HEK293T (cell line): Measurements from ENCODE around the gene DNLZ.

Source experiments
- CTCF ChIA-PET: fragments of 350-600 bp; formaldehyde crosslinking; extraction: SDS; loops from one replicate; lab custom pipeline; 2021; ENCODE audit warnings: antibody characterized with exemption, inconsistent platforms; lab: Yijun Ruan, JAX
- POLR2A ChIA-PET: fragments of 350-600 bp; formaldehyde crosslinking; extraction: SDS; loops from one replicate; lab custom pipeline; 2020; ENCODE audit warnings: antibody characterized with exemption, inconsistent platforms; lab: Yijun Ruan, JAX
- DNase-seq: peaks from one replicate; pipeline ENCODE4 v3.0.0; 2012; ENCODE audit warnings: mixed read lengths; ENCODE audit errors: extremely low spot score
- ARNT ChIP-seq: fragments of 450-650 bp; IDR thresholded peaks from 2 replicates; pipeline ENCODE4 v1.6.1; 2017; ENCODE audit warnings: mild to moderate bottlenecking
- BHLHE40 ChIP-seq: fragments of 450-650 bp; IDR thresholded peaks from 2 replicates; pipeline ENCODE4 v1.6.1; 2016; ENCODE audit warnings: mild to moderate bottlenecking, moderate library complexity, borderline replicate concordance
- CTBP1 ChIP-seq: fragments of 450-650 bp; IDR thresholded peaks from 2 replicates; pipeline ENCODE4 v1.6.1; 2016; ENCODE audit warnings: borderline replicate concordance
- ELF4 ChIP-seq: fragments of 450-650 bp; IDR thresholded peaks from 2 replicates; pipeline ENCODE4 v1.6.1; 2017; ENCODE audit warnings: antibody characterized with exemption
- FOXA1 ChIP-seq: fragments of 450-650 bp; IDR thresholded peaks from 2 replicates; pipeline ENCODE4 v1.6.1; 2016; ENCODE audit warnings: mild to moderate bottlenecking
- FOXK2 ChIP-seq: fragments of 450-650 bp; IDR thresholded peaks from 2 replicates; pipeline ENCODE4 v1.6.1; 2016; ENCODE audit warnings: mild to moderate bottlenecking
- FOXM1 ChIP-seq: fragments of 450-650 bp; IDR thresholded peaks from 2 replicates; pipeline ENCODE4 v1.6.1; 2017; ENCODE audit warnings: mild to moderate bottlenecking, borderline replicate concordance
- HDGF ChIP-seq: fragments of 450-650 bp; IDR thresholded peaks from 2 replicates; pipeline ENCODE4 v1.6.1; 2017; ENCODE audit warnings: antibody characterized with exemption, borderline replicate concordance
- L3MBTL2 ChIP-seq: fragments of 450-650 bp; conservative IDR thresholded peaks from 2 replicates; pipeline ENCODE4 v1.6.1; 2016; ENCODE audit warnings: mild to moderate bottlenecking
- LEF1 ChIP-seq: fragments of 450-650 bp; IDR thresholded peaks from 2 replicates; pipeline ENCODE4 v1.6.1; 2017; ENCODE audit warnings: mild to moderate bottlenecking, borderline replicate concordance
- NFRKB ChIP-seq: fragments of 450-650 bp; IDR thresholded peaks from 2 replicates; pipeline ENCODE4 v1.6.1; 2016; ENCODE audit warnings: mild to moderate bottlenecking, moderate library complexity
- SP1 ChIP-seq: fragments of 450-650 bp; IDR thresholded peaks from 2 replicates; pipeline ENCODE4 v1.6.1; 2017
- SUZ12 ChIP-seq: fragments of 450-650 bp; IDR thresholded peaks from 2 replicates; pipeline ENCODE4 v1.6.1; 2016; ENCODE audit warnings: mild to moderate bottlenecking
- TARDBP ChIP-seq: fragments of 450-650 bp; IDR thresholded peaks from 2 replicates; pipeline ENCODE4 v1.6.1; 2016
- ZNF384 ChIP-seq: fragments of 450-650 bp; IDR thresholded peaks from 2 replicates; pipeline ENCODE4 v1.6.1; 2016
- TF ChIP-seq, protein P1 (sequence below): fragments of 450-650 bp; IDR thresholded peaks from 2 replicates; pipeline ENCODE4 v1.6.1; 2016

The DNLZ gene

DNA sequence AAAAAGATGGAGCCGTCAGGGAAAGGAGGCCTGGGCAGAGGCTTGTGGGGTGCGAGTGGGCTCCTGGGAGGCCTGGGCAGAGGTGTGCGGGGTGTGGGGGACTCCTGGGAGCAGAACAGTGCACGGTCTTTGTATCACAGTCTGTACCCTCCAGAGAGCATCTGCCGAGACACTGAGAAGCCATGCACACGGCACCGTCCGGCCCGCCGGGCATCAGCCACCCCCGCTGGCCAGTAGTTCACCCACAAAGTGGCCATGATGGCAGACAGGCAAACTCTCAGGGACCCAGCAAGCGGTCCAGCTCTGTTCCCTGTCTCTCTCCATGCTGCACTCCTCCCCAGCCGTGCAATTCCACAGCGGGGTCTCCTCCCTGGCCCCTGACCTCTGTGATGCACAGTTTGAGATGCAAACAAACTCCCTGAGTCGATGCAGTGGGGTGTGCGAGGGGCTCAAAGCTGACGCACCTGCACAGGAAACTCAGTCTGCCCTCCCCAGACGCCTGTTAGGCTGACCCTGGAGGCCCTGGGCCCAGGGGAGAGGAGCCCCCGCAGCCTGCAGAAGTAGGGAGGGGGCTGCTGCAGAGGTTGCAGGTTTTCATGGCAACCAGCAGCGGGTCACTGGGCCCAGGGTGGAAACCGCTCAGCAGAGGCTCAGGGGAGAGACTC, 45.3 kb downstream of the DNLZ start:
- no peak for DNase-seq
- POLR2A ChIA-PET = no interaction called here
- TF ChIP-seq TARDBP = no peak
- no peak for TF ChIP-seq CTBP1
- no peak for TF ChIP-seq ZNF384
- TF ChIP-seq FOXK2 = no peak
- no peak for TF ChIP-seq L3MBTL2
- TF ChIP-seq, protein P1, sequence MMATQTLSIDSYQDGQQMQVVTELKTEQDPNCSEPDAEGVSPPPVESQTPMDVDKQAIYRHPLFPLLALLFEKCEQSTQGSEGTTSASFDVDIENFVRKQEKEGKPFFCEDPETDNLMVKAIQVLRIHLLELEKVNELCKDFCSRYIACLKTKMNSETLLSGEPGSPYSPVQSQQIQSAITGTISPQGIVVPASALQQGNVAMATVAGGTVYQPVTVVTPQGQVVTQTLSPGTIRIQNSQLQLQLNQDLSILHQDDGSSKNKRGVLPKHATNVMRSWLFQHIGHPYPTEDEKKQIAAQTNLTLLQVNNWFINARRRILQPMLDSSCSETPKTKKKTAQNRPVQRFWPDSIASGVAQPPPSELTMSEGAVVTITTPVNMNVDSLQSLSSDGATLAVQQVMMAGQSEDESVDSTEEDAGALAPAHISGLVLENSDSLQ = no peak
- no peak for TF ChIP-seq FOXA1
- no peak for TF ChIP-seq NFRKB
- no peak for TF ChIP-seq FOXM1
- TF ChIP-seq LEF1 = no peak
- TF ChIP-seq SP1 = no peak
- no peak for TF ChIP-seq HDGF
- CTCF ChIA-PET = no interaction called here

DNA sequence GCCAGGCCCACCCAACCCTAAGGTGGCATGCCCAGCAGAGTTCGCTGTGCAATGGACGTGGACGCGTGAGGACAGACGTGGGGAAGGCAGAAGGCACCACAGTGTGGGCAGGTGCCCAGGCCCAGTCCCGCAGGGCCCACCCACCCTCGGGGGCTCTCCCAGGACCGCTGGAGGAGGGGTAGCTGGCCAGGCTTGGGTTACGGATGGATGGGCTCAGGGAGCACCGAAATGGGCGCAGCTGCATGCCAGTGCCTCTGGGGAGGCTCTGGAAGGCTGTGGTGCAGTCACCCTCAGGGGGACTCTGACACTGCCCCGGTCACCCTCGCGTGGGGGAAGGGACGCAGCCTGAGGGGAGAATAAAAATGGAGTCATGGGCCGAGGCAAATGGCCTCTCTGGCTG, 45.8 kb downstream of the DNLZ start:
- DNase-seq = no peak
- TF ChIP-seq L3MBTL2 (no peak), ZNF384 (no peak), FOXM1 (no peak)
- POLR2A ChIA-PET = no interaction called here
- CTCF ChIA-PET = no interaction called here

GRCh38 chr9:136316896-136317676, 46.5 kb downstream of the DNLZ start:
- no peak for DNase-seq
- ChIA-PET CTCF (no interaction called here), POLR2A (no interaction called here)
- TF ChIP-seq ZNF384 = no peak
- no peak for TF ChIP-seq FOXK2
- TF ChIP-seq ELF4 = no peak
- TF ChIP-seq LEF1 = no peak
- TF ChIP-seq, protein P1 = no peak
- no peak for TF ChIP-seq NFRKB
- no peak for TF ChIP-seq SUZ12
- no peak for TF ChIP-seq FOXA1
- TF ChIP-seq L3MBTL2 = no peak
- no peak for TF ChIP-seq TARDBP
- TF ChIP-seq BHLHE40 = no peak
- no peak for TF ChIP-seq SP1

GRCh38 chr9:136316271-136316751, 47.2 kb downstream of the DNLZ start:
- no peak for TF ChIP-seq ZNF384
- no peak for TF ChIP-seq FOXM1
- no peak for TF ChIP-seq BHLHE40
- no peak for TF ChIP-seq NFRKB
- TF ChIP-seq SP1 = no peak
- TF ChIP-seq SUZ12 = no peak
- no peak for TF ChIP-seq FOXA1
- no peak for TF ChIP-seq TARDBP
- TF ChIP-seq LEF1 = no peak
- TF ChIP-seq L3MBTL2 = no peak
- no peak for TF ChIP-seq ARNT
- TF ChIP-seq ELF4 = no peak
- TF ChIP-seq, protein P1 = no peak
- no peak for TF ChIP-seq HDGF
- no peak for TF ChIP-seq CTBP1
- CTCF ChIA-PET = no interaction called here
- no peak for DNase-seq
- POLR2A ChIA-PET = no interaction called here

DNA sequence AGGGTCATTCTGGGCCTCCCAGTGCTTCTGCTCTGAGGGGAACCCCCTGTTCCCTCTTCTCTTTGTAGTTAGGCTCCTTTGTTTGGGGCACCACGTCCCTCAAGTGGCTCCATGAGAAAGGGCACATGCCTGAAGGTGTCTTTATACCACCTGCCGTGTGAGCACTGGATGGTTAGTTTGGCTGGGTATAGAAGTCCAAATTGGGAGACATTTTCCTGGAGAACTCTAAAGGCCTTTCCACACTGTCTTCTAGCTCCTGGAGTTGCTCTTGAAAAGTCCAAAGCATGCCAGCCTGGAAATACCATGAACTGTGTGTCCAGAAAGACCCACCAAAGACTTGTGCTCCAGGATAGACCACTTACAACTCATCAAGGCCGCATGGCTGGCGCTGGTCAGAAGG, 48.6 kb downstream of the DNLZ start:
- ChIA-PET POLR2A (no interaction called here), CTCF (no interaction called here)
- no peak for DNase-seq
- TF ChIP-seq CTBP1 (no peak), SUZ12 (no peak), L3MBTL2 (no peak), FOXA1 (no peak), NFRKB (no peak), FOXK2 (no peak), ELF4 (no peak), LEF1 (no peak), BHLHE40 (no peak), ARNT (no peak), SP1 (no peak), FOXM1 (no peak), HDGF (no peak), ZNF384 (no peak)
- TF ChIP-seq, protein P1 = no peak
